Astrocyte of the spinal cord (primary cell): ENCODE results near the gene MBD5.

Experiments used
- DNase-seq: peaks from one replicate; pipeline ENCODE4 v3.0.0; 2011; ENCODE audit warnings: low read depth, low spot score
- H3K4me3 ChIP-seq: 2 replicates; pipeline ENCODE4 v1.5.1; 2011; ENCODE audit warnings: low read depth, mild to moderate bottlenecking, low read length, moderate library complexity
- CTCF ChIP-seq: IDR thresholded peaks from 2 replicates; pipeline ENCODE4 v1.5.1; 2012; ENCODE audit warnings: low read depth, mild to moderate bottlenecking, low read length, inconsistent platforms
- in situ Hi-C: cut with HindIII; loops from 2 replicates; pipeline ENCODE4 v1.10.0; 2017; ENCODE audit warnings: low sequenced_read_pairs

Gene MBD5

GRCh38 chr2:148554459-148555247 lies 533.8 kb downstream of the MBD5 start:
- in situ Hi-C loops: no loop called here
- TF ChIP-seq CTCF: no peak
- DNase-seq: no peak
- no peak overlapping the region for H3K4me3 ChIP-seq

- H3K4me3 ChIP-seq: no peak overlapping the region
- no peak for TF ChIP-seq CTCF
- DNase-seq: no peak
- in situ Hi-C loops: no loop called here
Measured at GRCh38 chr2:148555622-148556294, 534.9 kb downstream of the MBD5 start.

GRCh38 chr2:148557844-148558436 lies 537.0 kb downstream of the MBD5 start:
- DNase-seq: no peak
- TF ChIP-seq CTCF: peak; percentile 4
- in situ Hi-C loops: no loop called here
- no peak overlapping the region for H3K4me3 ChIP-seq

- in situ Hi-C loops: no loop called here
- no peak for DNase-seq
- H3K4me3 ChIP-seq: no peak overlapping the region
- TF ChIP-seq CTCF: no peak
Measured at GRCh38 chr2:148560496-148560895, 539.6 kb downstream of the MBD5 start.

GRCh38 chr2:148561389-148561788 lies 540.5 kb downstream of the MBD5 start:
- no peak overlapping the region for H3K4me3 ChIP-seq
- DNase-seq: no peak
- in situ Hi-C loops: no loop called here
- TF ChIP-seq CTCF: no peak

GRCh38 chr2:148565272-148565894 lies 544.5 kb downstream of the MBD5 start:
- no peak for DNase-seq
- peak; percentile 20 for TF ChIP-seq CTCF
- in situ Hi-C loops: no loop called here
- no peak overlapping the region for H3K4me3 ChIP-seq
